ENCODE measurements around the gene NR1D1. TPM values are rescaled to one million over a fixed set of nuclear protein-coding genes. Genes with fewer than 3 reads are reported as not detected.
A peak's percentile ranks its signal among the peaks of the same experiment; 100 is the strongest.
"Not testable (repeated sequence)": the region's sequence is repeated elsewhere in the genome, so short reads cannot be mapped to it uniquely, and the experiment has no call there.

NR1D1 gene
- total RNA-seq: 1.7 and 2.3 TPM in 2 replicates

- no peak for DNase-seq
Observed at GRCh38 chr17:40100419-40100668, at the start of gene NR1D1. NR1D1 (minus strand) TSS chr17:40100589; CDS start chr17:40100094, 495 bp downstream.

- no peak for DNase-seq
Observed at GRCh38 chr17:40148527-40148926, 48.1 kb upstream of the NR1D1 start.

DNA sequence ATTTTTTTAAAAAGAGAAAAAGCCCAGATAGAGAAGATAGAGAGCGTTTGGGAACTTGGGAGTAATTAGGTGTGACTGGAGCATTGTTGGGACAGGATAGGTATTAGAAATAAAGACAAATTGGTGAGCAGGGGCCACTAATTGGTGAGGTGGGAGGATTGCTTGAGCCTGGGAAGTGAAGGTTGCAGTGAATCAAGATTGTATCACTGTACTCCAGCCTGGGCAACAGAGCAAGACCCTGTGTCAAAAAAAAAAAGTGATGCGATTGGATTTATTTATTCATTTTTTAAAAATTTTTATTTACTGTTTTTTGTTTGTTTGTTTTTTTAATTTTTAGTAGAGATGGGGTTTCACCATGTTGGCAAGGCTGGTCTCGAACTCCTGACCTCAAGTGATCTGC, 45.1 kb upstream of the NR1D1 start:
- no peak for DNase-seq

DNA sequence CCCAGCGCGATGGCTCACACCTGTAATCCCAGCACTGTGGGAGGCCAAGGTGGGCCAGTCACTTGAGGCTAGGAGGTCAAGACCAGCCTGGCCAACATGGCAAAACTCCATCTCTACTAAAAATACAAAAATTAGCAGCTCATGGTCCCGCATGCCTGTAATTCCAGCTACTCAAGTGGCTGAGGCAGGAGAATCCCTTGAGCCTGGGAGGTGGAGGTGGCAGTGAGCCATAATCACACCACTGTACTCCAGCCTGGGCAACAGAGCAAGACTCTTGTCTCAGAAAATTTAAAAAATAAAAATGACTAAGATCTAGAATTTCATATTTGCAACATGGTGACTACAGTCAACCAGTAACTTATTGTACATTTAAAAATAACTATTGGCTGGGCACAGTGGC, 42.8 kb upstream of the NR1D1 start:
- not testable (repeated sequence) for DNase-seq

- no peak for DNase-seq
Observed at GRCh38 chr17:40139566-40140058, 39.2 kb upstream of the NR1D1 start.

DNA sequence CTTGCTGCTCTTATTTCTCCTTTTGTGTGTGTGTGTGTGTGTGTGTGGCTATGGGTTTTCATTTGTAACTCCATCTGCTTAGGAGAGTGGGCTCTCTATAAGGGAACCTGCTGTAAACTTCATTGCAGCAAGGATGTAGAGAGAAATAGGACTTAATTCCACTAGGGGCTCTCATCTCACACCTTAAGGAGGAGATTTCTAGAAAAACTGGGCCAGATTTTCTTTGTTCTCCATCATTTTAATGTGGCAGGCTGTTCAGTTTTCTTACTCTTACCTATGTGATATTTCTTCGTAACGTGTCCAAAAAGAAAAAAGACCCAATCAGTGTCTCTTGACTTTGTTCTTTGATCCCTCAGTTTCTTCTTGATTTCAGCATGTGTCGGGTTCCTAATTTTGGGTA, 35.4 kb upstream of the NR1D1 start:
- no peak for DNase-seq

GRCh38 chr17:40134184-40134583, 33.8 kb upstream of the NR1D1 start:
- DNase-seq: peak; percentile 47

GRCh38 chr17:40130352-40131042, 30.1 kb upstream of the NR1D1 start:
- DNase-seq: no peak

- no peak for DNase-seq
Observed at GRCh38 chr17:40129498-40129897, 29.1 kb upstream of the NR1D1 start.

DNA sequence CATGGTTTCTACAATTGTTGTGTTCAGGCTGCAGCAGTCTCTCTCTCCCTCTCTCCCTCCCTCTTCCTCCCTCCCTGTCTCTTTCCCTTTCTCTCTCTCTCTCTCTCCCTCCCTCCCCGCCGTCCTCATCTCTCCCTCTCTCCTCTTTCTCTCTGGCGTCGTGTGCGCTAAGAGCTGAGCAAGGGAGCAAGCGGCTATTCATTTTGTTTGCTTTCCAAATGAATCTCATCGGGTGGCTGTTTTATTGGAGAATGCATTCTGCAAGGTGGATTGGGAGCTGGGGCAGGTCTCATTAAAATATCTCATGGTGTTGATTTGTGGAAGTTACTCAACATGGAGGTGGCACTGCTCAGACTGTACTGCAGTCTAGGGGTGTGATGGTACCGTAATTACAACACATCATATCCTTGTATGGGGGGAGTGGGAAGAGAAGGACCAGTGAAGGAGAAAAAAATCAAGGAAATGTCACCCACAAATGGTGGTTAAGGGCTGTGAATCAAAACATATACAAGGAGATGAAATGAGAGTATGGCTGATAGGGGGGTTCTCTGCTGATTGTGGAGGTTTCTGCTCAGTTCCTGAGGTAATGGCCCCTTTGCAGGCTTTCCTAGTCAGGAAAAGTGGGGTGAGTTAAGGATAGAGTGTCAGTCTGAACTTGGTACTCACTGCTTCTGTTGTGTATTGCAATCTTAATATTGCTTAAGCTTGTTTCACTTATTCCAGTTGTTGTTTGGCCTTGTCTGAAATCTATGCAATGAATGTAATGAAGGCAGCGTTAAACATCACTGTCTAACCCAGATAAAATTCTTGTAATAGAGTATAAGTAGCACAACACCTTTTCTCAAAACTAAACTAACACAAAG, 24.1 kb upstream of the NR1D1 start:
- no peak for DNase-seq

DNA sequence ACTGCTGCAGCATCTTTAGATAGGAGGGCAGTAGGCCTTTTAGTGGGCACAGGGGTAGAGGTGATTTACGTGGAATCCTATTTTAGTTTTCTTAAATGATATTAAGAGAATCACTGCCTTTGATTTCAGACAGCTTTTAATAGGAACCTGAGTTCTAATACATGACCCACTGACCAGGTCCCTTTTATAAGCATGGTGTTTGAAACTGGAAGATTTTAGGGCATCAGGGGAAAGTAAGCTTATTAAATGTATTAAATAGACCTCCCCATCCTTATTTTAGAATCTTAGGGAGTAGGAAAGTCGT, 23.4 kb upstream of the NR1D1 start:
- no peak for DNase-seq

DNA sequence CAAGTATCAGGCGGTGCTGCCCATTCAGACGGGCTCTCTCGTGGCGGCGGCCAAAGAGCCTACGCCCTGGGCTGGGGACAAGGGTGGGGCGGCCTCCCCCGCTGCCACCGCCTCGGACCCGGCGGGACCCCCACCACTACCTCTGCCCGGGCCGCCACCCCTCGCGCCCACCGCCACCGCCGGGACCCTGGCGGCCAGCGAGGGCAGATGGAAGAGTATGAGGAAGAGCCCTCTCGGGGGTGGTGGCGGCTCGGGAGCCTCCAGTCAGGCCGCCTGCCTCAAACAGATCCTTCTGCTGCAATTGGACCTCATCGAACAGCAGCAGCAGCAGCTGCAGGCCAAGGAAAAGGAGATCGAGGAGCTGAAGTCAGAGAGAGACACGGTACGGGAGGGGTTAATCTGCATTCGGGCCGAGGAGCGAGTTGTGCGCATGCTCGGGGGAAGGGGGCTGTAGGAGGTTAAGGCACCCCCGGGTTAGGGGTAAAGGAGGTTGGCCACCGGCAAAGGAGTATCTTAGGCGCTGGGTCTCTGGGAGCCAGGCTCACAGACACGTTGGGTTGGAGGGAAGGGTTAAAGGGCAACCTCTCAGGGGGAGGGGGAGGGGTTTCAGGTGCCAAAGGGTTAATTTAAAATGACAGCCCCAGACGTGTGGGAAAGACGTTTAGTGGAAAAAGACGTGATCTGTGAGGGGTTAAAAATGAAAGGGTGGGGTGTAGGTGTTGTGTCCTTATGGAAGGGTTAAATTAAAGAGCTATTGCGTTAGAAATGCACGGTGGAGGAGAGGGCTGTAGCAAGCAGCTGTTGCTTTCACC, 22.8 kb upstream of the NR1D1 start:
- DNase-seq: peak; percentile 59

DNA sequence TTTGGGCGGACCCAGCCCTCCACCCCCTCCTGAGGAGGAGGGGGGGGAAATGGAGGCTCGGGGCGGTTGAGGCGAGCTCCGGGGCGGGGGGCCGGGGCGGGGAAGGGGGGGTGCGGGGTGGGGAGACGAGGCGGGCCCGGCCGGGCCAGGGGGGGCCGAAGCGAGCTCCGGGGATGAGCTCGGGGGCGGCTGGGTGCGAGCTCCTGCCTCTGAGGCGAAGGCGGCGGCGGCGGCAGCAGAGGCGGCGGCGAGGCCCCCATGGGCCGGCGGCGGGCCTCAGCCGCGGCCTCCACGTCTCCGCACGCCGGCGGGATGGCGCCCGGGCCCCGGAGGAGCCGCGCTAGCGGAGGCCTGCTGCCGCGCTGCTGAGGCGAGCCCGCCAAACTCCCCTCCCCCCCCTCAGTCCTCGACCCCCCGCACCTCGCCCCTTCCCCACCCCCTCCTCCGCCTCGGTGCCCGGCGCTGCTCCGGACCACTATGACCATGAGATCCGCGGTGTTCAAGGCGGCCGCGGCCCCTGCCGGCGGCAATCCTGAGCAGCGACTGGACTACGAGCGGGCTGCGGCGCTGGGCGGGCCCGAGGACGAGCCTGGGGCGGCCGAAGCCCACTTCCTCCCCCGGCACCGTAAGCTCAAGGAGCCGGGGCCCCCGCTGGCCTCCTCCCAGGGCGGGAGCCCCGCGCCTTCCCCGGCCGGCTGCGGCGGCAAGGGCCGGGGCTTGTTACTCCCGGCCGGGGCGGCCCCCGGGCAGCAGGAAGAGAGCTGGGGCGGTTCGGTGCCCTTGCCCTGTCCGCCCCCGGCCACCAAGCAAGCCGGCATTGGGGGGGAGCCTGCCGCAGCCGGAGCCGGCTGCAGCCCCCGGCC, 22.0 kb upstream of the NR1D1 start:
- peak; percentile 70 for DNase-seq

GRCh38 chr17:40121181-40122135, 21.1 kb upstream of the NR1D1 start, which contains the start of gene MSL1:
MSL1 (plus strand) TSS chr17:40121971; CDS start chr17:40122613, 642 bp downstream.
- peak; percentile 84 for DNase-seq

DNA sequence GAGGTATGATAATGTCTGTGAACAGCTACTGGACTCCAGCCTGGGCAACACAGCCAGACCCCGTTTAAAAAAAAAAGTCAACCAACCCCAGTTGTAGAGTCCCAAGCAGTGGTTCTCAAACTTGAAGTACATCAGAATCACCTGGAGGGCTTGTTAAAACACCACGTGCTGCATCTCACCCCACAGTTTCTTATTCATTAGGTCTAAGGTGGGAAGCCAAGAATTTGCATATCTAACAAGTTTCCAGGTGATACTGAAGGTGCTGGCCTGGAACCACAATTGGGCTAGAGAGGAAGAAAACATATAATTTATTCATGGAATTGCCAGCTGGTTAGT, 14.7 kb upstream of the NR1D1 start:
- DNase-seq: no peak

GRCh38 chr17:40113907-40114245, 13.5 kb upstream of the NR1D1 start:
- DNase-seq: no peak

- peak; percentile 97 for DNase-seq
Observed at GRCh38 chr17:40113110-40113906, 12.9 kb upstream of the NR1D1 start.

DNA sequence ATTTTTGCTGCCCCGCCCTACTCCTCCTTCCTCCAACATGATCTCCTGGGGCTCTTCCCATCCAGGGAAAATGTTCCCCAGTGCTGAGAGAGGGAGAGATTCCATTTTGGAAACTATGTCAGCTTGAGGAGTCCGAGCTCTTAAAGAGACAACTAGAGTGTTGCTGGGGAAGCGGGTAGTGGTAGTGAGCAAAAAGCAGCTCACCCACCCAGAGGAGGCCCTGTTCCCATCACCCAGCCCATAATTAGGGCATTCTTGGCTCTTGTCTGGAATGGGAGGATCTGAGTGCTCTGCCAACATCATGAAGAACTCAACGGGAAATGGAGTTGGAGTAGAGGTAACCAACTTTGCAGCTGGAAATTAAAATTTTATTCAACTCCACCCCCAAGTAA, 12.3 kb upstream of the NR1D1 start:
- no peak for DNase-seq

DNA sequence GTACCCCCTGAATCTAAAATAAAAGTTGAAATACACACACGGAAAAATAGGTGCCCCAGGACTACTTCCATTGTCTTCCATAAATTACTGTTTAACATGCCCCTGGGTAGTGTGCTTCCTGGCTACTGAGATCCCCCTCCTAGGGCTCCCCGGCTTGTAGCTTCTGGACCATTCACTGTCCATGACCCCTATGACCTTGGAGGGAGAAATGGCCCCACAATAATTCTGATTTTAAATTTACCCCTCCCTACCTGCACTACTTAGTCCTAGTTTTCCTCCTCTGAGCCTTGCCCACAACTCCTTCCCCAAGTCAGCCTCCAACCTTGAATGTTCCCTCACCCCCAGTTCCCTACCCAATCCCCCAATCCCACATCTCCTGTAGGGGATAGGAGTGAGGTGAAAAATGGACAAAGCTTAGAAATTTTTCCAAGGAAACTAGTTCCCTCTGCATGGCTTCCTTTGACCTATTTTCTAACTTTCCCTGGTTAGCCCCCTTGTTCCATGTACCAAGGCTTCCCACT, 11.9 kb upstream of the NR1D1 start:
- no peak for DNase-seq
